HG03103 (cell line): ENCODE measurements around the gene LACRT.
A peak's percentile ranks its signal among the peaks of the same experiment; 100 is the strongest.

Source experiments
- ATAC-seq: cut with Tn5 transposase; IDR thresholded peaks from one replicate; pipeline ENCODE4 v1.9.1; 2021; ENCODE audit warnings: low read depth; ENCODE audit not compliant: unreplicated experiment

Gene LACRT

GRCh38 chr12:54603173-54603814 is 31.4 kb downstream of the LACRT start:
- ATAC-seq: peak; percentile 92

- no peak for ATAC-seq
Measured at GRCh38 chr12:54602661-54603060, 32.0 kb downstream of the LACRT start.

DNA sequence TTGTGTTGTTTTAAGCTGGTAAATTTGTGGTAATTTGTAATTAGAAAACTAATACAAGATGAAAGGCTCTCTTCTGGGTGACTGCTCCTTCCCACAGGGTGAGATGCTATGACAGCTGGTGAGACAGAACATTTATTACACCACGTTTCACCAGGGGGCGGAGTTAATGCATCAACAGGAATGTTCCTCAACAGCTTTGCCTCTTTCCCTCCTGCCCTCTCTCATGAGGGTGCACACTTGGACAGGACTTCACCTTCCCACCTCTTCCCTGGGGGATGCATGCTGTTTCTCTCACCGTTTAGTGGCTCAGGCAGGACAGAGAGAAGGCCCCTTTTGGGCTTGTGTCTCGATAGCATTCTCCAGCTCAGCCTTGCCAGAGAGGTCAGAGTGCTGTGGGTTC is 32.9 kb downstream of the LACRT start:
- no peak for ATAC-seq

DNA sequence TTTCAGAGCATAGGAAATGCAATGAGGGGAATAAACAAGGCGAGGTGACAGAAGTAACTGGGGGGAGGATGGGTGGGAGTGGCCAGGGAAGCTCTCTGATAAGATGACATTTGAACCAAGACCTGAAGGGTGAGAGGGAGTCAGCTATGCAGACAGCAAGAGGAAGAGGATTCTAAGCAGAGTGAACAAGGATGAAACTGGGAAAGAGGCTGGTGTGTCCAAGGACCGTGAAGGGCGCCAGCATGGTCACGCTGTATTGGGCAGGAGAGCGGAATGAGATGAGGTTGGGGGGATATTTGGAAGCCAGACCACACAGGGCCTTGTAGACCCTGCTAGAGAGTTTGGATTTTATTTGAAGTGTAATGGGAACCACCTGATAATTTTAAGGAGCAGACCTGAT is 35.7 kb downstream of the LACRT start:
- no peak for ATAC-seq

GRCh38 chr12:54596526-54596946 is 38.2 kb downstream of the LACRT start:
- no peak for ATAC-seq

- no peak for ATAC-seq
Measured at GRCh38 chr12:54595471-54595870, 39.2 kb downstream of the LACRT start.

GRCh38 chr12:54593725-54594124 is 41.0 kb downstream of the LACRT start:
- ATAC-seq: no peak

DNA sequence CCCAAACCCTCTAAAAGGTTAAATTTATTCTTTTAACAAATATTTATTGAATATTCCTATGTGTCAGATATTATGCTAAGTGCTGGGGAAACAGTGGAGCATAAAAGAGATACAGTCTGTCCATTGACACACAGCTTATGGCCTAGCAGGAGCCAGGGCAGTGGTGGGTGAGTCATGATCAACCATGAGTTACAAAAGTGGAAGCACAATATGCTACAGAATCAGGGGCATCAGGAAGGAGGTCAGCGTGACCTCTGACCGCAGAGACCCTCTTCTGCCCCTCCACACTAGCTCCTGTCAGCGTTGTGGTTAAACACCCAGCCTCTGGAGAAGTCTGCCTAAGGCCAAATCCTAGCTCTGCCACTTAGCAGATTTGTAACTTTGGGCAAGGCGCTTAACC is 41.6 kb downstream of the LACRT start:
- no peak for ATAC-seq

DNA sequence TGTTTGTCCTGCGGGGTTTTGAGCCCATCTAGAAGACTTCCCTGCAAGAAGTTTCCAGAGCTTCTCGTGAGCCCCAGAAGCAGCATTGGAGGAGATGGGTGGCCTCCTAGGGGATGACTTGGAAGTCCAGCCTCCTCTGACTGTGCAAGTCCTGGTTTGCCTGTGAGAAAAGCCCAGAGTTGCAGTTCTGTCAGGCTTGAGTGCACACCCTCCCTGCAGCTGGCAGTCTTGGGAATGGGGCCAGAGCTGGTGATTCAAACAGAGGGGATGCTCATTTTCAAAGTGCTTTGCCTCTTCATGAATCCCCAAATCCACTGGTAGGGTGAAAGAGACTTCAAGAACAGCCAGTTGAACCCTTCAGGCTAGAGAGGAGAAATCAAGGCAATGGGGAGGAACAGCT is 42.4 kb downstream of the LACRT start:
- ATAC-seq: no peak

DNA sequence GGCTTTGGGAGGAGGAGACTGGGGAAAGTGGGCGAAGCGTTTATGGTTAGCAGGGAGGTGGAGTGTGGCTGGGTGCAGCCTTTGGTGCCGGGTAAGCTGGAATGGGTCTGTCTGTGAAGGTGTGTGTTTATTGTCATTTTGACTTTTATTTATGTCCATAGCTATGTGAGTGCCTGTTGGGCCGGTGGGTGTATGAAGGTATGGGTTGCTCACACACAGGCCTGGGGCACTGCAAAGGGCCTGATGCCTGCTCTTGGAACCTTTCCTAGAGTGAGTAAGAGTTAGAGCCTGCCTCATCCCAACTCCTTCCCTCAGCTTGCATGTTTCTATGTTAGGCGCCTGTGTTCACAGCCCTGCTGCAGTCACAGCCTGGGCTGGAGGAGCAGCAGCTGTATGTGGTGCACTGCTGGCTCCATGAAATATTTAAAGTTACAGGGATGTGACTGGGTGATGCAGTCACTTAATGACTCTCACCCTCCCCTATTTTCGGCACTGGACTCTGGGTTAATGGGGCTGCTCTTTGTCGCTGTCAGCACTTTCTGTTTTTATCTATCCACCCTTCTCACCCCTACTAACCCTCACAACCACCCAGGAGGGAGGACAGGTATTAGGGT is 43.6 kb downstream of the LACRT start:
- no peak for ATAC-seq

DNA sequence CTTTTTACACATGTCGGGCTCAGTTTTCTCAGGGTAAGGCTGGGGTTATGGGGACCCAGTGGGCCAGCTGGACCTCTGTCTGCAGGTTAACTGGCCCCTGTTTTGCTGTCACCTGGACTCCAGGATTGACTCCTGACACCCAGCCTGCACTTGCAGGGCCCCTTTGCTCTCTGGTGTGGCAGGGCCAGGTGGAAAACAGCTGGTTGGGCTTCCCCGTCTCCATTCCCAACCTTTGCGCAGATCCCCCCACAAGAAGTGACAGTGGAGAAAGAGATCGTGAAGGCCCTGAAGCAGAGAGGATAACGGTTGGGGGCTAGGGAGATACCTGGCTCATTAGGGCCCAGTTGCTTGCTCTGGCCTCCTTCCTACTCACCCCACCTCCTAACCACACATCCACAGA is 44.7 kb downstream of the LACRT start:
- no peak for ATAC-seq

DNA sequence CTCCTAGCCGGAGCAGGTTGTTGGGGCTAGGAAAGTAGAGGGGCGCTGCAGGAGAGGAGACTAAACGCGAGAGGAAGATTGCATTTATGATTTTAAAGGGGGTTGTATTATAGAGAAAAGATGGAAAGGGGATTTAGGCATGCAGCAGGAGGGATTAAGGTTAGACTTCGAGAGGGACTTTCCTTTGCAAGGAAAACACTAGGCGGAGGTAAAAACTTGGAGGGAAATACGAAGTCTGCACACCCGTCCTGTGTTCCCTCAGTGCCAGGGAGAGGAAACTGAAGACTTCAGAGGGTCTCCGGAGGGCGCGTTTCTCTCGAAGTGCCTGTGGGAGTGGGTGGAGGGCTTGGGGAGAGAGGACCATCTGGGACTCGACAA is 45.8 kb downstream of the LACRT start:
- no peak for ATAC-seq

GRCh38 chr12:54588110-54588889 is 46.4 kb downstream of the LACRT start, which contains the start of gene PPP1R1A:
TSS of gene PPP1R1A (minus strand) at chr12:54588659. CDS start at chr12:54588488, 171 bp downstream.
- ATAC-seq: no peak

DNA sequence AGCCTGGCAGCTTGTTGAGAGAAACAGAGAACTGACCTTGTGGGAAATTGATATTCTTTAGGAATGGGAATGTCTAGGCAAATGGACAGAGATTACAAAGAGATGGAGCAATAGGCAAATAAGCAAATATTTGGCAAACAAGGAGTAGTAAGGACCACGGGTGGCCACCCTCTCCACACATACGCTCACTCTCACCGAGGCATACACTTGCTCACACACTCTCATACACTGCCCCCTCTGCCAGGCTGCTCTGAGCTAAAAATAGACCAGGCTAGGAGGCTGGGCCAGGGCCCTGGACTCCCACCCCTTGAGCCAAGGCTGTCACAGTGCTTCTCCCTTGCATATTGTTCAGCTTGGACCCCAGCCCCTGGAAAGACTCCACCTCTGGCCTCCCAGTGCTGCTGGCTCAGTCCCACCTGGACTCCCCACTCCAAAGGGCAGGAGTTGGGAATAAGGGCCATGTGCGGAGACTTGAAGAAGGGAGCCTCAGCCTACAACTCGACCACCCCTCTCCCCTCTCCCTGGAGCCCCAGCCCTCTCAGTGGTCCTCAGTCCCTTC is 47.3 kb downstream of the LACRT start:
- ATAC-seq: no peak

- ATAC-seq: no peak
Measured at GRCh38 chr12:54586620-54587019, 48.1 kb downstream of the LACRT start.

GRCh38 chr12:54585243-54585642 is 49.5 kb downstream of the LACRT start:
- no peak for ATAC-seq

DNA sequence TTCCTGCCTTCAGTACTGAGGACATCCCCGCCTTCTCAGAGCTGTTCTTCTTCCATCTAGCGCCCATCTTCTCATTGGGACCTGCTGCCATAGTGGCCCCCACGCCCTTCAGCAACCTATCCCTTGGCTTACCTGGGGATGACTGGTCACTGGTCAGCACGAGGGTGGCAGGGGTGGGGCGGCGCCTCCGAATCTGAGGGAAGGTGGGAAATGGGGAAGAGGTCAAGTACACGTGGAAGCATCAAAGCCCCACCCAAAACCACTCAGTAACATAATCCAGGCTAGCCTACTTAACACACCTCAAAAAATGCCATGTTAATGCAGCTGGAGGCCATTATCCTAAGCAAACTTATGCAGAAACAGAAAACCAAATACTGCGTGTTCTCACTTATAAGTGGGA is 50.6 kb downstream of the LACRT start:
- no peak for ATAC-seq

DNA sequence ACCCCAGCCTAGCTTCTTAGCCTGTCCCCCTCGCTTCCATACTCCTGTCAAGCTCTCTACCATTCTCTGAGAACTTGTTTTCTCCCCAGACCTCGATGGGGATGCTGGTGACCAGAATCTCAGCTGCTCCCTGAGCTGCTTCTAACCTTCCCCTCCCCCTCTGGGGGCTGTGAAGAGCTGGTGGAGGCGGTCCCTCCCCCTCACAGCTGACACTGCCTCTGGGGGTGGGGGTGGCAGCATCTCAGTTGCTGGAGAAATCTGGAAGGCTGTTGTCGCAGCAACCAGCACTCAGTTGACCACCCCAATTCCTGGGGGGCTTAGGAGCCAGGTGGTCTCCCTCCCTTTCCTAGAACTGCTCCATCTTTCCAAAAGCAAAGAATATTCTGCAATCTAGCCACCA is 51.0 kb downstream of the LACRT start:
- ATAC-seq: no peak

GRCh38 chr12:54581412-54581811 is 53.3 kb downstream of the LACRT start:
- ATAC-seq: no peak
